Immature natural killer cell (primary cell): Measurements from ENCODE around the gene AKT2. TPM values are rescaled to one million over a fixed set of nuclear protein-coding genes. Genes with fewer than 3 reads are reported as not detected.

Source experiments
- DNase-seq, 3 donors: peaks; one replicate each; pipeline ENCODE4 v3.0.0; 2022; ENCODE audit warnings: mixed read lengths in 1 of 3
- H3K27ac Mint-ChIP-seq, 6 donors: one replicate each; pipeline ENCODE4 v1.8.0; 2020; ENCODE audit warnings: mixed read lengths in 6 of 6, mild to moderate bottlenecking in 5 of 6, inconsistent platforms in 4 of 6, moderate library complexity in 3 of 6
- H3K27me3 Mint-ChIP-seq, 3 donors: one replicate each; pipeline ENCODE4 v1.8.0; 2020 to 2021; ENCODE audit warnings: low read depth in 3 of 3, mild to moderate bottlenecking in 3 of 3, mixed read lengths in 3 of 3, moderate library complexity in 3 of 3, inconsistent platforms in 1 of 3
- H3K36me3 Mint-ChIP-seq, 3 donors: one replicate each; pipeline ENCODE4 v1.8.0; 2020; ENCODE audit warnings: mixed read lengths in 3 of 3, inconsistent platforms in 2 of 3, mild to moderate bottlenecking in 2 of 3
- H3K4me1 Mint-ChIP-seq, 2 donors: one replicate each; pipeline ENCODE4 v1.8.0; 2020; ENCODE audit warnings: inconsistent platforms in 2 of 2, mild to moderate bottlenecking in 2 of 2, mixed read lengths in 2 of 2, moderate library complexity in 1 of 2
- H3K4me3 Mint-ChIP-seq, 5 donors: one replicate each; pipeline ENCODE4 v1.8.0; 2020; ENCODE audit warnings: mild to moderate bottlenecking in 5 of 5, mixed read lengths in 5 of 5, inconsistent platforms in 3 of 5, moderate library complexity in 3 of 5
- H3K9me3 Mint-ChIP-seq, 6 donors: one replicate each; pipeline ENCODE4 v1.8.0; 2020; ENCODE audit warnings: mild to moderate bottlenecking in 6 of 6, mixed read lengths in 6 of 6, inconsistent platforms in 4 of 6, moderate library complexity in 3 of 6
- polyA plus RNA-seq, 3 donors: library from polyadenylated mRNA; unstranded; fragments of 300-500 nt; fragmentation: Illumina TruSeq; gene quantifications; one replicate each; pipeline ENCODE4 v1.2.3, GENCODE V29; 2021

AKT2 gene
- polyA plus RNA-seq, 3 donors from 2014 or later, result 32.7 to 47.6 (median 34.4) TPM

DNA sequence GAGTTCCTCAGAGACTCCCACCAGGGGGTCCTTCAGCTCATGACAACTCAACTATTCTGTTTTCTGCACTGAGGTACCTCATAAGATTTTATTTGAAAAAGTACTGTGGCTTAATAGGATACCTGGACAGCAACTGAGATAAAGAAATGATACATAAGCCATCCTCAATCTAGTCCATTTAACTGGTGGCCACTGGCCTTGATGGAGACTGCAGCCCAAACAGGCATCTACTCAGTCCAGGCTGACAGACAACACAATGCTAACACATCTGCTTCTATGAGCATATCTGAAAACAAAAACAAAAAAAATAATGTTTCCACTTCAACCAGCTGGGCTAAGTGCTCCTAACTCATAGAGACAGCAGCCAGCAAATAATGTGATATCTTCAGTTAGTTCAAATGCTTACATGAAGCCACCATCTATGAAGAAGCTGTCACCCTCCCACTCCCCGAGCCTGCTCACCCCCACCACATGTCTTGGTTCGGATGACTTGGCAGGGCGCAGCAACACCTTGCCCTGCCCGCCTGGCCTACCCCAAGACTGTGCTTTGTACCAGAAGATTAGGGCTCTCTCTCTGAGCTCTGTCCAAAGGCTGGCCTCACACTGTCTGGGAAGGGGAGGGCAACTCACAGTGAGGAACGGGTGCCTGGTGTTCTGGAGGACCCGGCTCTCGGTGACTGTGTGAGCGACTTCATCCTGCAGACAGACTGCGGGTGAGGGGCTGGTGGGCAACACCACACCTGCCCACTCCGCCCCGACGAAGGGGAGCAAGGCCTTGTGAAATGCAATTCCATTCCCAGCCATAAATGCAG is 45.5 kb downstream of the AKT2 start:
- peaks cover 0 to 5% of the 10 kb centered on the region in 2 donors for H3K4me1 Mint-ChIP-seq
- H3K36me3 Mint-ChIP-seq, result peaks cover 0 to 21% (median 6%) of the 10 kb centered on the region in 3 donors
- no peak for DNase-seq
- peaks cover 0 to 6% (median 3%) of the 10 kb centered on the region in 3 donors for H3K27me3 Mint-ChIP-seq
- H3K9me3 Mint-ChIP-seq, result peaks cover 0 to 2% (median 0%) of the 10 kb centered on the region in 6 donors
- no peak overlapping the region for H3K4me3 Mint-ChIP-seq
- no peak overlapping the region for H3K27ac Mint-ChIP-seq

DNA sequence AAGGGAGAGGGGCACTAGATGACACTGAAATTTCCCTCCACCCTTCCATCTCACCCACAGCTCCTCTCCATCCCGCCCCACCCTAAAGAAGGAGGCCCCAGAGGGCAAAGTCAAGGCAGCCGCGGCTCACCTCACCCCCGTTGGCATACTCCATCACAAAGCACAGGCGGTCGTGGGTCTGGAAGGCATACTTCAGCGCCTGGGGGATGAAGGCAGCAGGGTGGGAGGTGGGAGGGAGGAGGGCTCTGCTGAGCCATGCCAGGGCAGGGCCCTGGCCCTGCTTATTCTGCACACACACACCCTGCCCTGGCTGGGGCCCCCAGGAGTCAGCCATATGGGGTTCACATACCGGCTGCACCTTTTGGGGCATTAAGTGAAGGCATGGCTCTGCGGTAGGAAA is 46.4 kb downstream of the AKT2 start:
- H3K4me3 Mint-ChIP-seq, result no peak overlapping the region
- peaks cover 0 to 2% (median 0%) of the 10 kb centered on the region in 6 donors for H3K9me3 Mint-ChIP-seq
- H3K27me3 Mint-ChIP-seq, result peaks cover 0 to 6% (median 3%) of the 10 kb centered on the region in 3 donors
- DNase-seq, result no peak
- no peaks in the 10 kb centered on the region for H3K4me1 Mint-ChIP-seq
- H3K36me3 Mint-ChIP-seq, result peaks cover 0 to 21% (median 6%) of the 10 kb centered on the region in 3 donors
- H3K27ac Mint-ChIP-seq, result no peak overlapping the region

DNA sequence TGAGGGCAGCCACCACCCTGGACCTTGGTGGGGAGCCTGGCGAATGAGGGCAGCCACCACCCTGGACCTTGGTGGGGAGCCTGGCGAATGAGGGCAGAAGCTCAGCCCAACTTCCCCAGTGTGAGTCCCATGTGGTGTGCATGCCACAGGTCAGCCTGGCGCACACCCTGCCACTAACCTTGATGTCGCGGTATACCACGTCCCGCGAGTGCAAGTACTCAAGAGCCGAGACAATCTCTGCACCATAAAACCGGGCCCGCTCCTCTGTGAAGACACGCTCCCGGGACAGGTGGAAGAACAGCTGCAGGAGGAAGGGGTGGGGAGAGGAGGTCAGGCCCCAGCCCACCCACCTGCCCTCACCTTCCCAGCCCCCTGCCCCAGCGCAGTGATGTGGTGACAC is 47.4 kb downstream of the AKT2 start:
- DNase-seq, result no peak
- H3K27me3 Mint-ChIP-seq, result peaks cover 0 to 6% (median 3%) of the 10 kb centered on the region in 3 donors
- H3K27ac Mint-ChIP-seq, result no peak overlapping the region
- peaks cover 0 to 2% (median 0%) of the 10 kb centered on the region in 6 donors for H3K9me3 Mint-ChIP-seq
- no peak overlapping the region for H3K4me3 Mint-ChIP-seq
- no peaks in the 10 kb centered on the region for H3K4me1 Mint-ChIP-seq
- peaks cover 0 to 21% (median 6%) of the 10 kb centered on the region in 3 donors for H3K36me3 Mint-ChIP-seq

DNA sequence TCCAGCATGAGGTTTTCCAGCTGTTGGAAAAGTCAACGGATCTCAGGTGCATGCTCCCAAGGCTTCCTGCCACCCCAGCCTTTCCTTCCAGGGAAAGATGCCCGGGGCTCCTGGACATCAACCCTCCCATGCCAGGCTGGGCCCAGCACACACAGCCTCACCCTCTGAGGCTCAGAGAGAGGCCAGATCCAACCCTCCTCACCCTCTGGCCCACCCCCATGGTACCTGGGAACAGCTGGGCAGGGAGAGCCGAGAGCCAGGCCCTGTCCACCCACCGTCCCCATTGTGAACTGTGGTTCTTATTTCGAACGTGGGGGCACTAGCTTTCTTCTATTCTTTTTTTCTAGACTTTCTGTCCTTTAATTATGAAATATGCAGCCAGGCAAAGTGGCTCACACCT is 48.8 kb downstream of the AKT2 start:
- Mint-ChIP-seq H3K9me3 (peaks cover 0 to 2% (median 0%) of the 10 kb centered on the region in 6 donors), H3K4me3 (no peak overlapping the region), H3K27ac (no peak overlapping the region), H3K4me1 (no peaks in the 10 kb centered on the region), H3K36me3 (peaks cover 0 to 20% (median 6%) of the 10 kb centered on the region in 3 donors), H3K27me3 (peaks cover 2 to 6% (median 3%) of the 10 kb centered on the region in 3 donors)
- no peak for DNase-seq

DNA sequence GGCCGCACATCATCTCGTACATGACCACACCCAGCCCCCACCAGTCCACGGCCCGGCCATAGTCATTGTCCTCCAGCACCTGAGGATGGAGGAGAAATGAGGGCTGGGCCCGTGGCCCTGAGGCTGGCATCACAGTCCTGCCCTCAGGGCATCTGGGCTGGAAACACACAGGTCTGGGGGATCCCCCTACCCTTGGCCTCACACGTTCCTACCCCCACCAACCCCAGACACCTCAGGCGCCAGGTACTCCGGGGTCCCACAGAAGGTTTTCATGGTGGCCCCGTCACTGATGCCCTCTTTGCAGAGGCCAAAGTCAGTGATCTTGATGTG is 49.2 kb downstream of the AKT2 start:
- peaks cover 0 to 17% (median 6%) of the 10 kb centered on the region in 3 donors for H3K36me3 Mint-ChIP-seq
- H3K4me1 Mint-ChIP-seq, result peaks cover 0 to 3% of the 10 kb centered on the region in 2 donors
- no peak overlapping the region for H3K4me3 Mint-ChIP-seq
- no peak for DNase-seq
- H3K9me3 Mint-ChIP-seq, result peaks cover 0 to 2% (median 0%) of the 10 kb centered on the region in 6 donors
- H3K27me3 Mint-ChIP-seq, result peaks cover 3 to 6% (median 4%) of the 10 kb centered on the region in 3 donors
- no peak overlapping the region for H3K27ac Mint-ChIP-seq

DNA sequence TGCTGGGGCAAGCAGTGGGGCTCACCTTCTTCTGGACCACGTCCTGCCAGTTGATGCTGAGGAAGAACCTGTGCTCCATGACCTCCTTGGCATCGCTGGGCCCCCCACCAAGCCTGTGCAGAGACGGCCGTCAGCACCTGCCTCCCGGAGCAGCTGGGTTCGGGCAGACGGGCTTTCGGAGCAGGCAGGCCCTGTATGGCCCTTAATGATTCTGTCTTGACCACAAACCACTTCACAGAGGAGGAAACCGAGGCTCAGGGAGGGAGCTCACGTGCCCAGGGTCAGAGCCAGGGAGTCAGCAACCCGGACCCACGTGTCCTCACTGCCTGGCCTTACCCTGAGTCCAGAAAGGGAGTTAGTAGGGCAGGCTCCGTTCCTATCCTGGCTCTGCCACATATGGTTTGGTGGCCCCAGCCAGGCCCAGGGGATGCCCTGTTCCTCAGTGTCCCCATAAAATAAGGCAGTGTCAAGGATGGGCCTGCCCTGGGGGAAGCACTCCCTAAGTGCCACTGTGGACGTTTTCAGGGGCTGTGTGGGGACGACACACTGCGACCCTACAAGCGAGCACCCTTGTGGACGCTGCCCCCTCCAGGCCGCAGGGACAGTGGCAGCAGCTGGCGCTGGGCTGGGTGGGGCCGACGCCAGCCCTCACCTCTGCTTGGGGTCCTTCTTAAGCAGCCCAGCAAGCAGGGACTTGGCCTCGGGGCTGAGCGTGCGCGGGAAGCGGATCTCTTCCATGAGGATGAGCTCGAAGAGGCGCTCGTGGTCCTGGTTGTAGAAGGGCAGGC is 49.7 kb downstream of the AKT2 start:
- Mint-ChIP-seq H3K4me3 (no peak overlapping the region), H3K9me3 (peaks cover 0 to 2% (median 0%) of the 10 kb centered on the region in 6 donors), H3K27ac (no peak overlapping the region), H3K36me3 (peaks cover 0 to 17% (median 6%) of the 10 kb centered on the region in 3 donors), H3K4me1 (peaks cover 0 to 5% of the 10 kb centered on the region in 2 donors), H3K27me3 (peaks cover 3 to 5% (median 3%) of the 10 kb centered on the region in 3 donors)
- DNase-seq, result no peak

DNA sequence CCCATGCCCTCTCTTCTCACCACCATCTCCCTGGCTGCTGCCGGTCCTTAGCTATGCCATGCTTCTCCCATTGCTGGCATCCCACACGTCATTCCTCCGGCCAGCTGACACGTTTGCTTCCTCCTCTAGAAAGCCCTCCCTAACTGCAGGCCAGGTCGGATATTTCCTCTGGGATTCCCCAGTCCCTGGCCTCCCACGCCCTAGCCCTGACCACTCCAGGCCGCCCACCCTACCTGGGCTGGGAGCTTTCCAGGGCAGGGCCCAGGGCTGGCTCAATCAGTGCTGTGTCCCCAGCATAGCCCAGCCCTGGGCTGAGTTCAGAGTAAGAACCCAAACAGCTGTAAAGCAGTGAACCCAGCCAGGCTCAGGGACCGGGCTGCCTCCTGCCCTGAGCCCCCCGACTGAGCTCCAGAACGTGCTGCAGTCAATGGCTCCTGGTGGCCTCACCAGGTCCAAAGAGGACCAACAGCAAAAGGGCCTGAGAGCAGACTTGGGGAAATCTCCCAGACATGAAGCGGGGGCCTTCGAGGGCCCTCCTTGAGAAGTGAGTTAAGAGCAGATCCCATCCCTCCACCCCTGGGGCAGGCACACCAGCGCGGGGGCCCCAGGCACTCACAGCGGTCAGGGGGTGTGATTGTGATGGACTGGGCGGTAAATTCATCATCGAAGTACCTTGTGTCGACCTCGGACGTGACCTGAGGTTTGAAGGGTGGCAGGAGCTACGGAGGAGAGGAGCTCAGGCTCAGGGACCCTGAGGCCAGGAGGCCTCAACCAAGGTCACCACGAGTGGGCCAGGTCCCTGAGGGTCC is 50.5 kb downstream of the AKT2 start:
- H3K36me3 Mint-ChIP-seq, result peaks cover 0 to 12% (median 6%) of the 10 kb centered on the region in 3 donors
- no peak overlapping the region for H3K4me3 Mint-ChIP-seq
- H3K27ac Mint-ChIP-seq, result no peak overlapping the region

DNA sequence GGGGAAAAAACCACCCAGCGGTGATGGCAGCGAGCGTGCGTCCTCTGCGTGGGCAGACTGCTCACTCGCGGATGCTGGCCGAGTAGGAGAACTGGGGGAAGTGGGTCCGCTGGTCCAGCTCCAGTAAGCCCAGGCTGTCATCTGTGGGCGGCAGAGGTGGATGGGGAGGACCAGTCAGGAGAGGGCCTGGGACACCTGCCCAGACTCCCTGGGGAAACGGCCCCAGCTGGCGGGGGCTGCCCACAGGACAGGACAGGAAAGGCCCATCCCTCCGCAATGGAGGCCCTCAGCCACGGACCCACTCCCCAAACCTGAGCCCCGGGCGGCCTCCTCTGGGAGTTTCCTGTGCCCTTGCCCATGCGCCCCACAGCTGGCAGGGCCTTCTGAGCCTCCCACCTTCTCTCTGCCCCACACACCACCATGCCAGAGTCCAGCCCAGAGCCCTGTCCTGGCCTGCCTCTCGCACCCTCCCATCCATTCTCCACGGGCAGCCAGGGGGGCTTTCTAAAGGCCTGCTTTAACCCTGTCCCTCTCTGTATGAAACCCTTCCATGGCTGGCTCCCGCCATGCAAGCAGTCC is 51.2 kb downstream of the AKT2 start:
- H3K36me3 Mint-ChIP-seq, result peaks cover 0 to 6% (median 6%) of the 10 kb centered on the region in 3 donors
- no peak overlapping the region for H3K27ac Mint-ChIP-seq
- H3K9me3 Mint-ChIP-seq, result peaks cover 0 to 2% (median 0%) of the 10 kb centered on the region in 6 donors
- H3K4me3 Mint-ChIP-seq, result no peak overlapping the region
- peaks cover 0 to 5% of the 10 kb centered on the region in 2 donors for H3K4me1 Mint-ChIP-seq
- DNase-seq, result no peak
- H3K27me3 Mint-ChIP-seq, result peaks cover 3 to 5% (median 3%) of the 10 kb centered on the region in 3 donors

More for the DNA sequence above, 50.5 kb downstream of the AKT2 start:
- DNase-seq, result no peak
- H3K9me3 Mint-ChIP-seq, result peaks cover 0 to 2% (median 0%) of the 10 kb centered on the region in 6 donors
- H3K4me1 Mint-ChIP-seq, result peaks cover 0 to 5% of the 10 kb centered on the region in 2 donors
- peaks cover 3 to 5% (median 3%) of the 10 kb centered on the region in 3 donors for H3K27me3 Mint-ChIP-seq

DNA sequence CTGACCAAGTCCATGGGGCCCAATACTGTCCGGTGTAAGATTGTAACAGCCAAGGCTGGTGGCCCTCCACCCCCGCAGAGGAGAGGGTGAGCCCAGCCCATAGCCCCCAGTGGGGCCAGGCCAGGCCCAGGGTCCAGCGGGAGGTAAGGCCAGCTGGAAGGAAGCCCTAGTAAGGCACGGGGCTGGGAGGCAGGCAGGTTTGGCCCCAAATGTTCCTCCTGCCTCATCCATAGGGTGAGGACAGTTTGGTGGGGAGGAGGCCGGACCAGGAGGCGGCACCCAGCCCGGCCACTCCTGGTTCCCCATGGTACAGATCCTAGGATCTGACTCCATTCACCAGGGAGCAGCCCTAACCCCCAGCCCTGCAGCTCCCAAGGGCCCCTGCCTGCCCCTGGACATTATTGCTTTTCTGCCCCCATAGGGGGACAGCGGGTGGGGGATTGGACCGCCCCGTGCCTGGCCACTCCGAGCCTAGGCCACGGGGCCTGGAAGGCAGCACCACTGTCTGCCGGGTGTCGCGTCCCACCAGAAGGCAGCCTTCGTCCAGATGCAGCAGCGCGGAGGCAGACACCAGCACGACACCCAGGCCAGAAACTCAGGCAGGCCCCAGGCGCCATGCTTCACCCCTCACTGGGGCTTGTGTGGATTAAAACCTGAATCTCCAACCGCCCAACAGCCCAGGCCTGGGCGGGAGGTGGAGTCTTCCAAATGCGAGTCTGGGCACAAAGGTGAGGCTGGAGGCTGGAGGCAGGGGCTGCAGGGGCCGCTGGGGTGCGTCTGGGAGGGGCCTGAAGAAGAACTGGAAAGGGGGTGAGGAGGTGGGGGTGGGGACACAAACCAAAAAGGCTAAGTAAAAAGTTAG is 52.0 kb downstream of the AKT2 start:
- peaks cover 0 to 5% of the 10 kb centered on the region in 2 donors for H3K4me1 Mint-ChIP-seq
- no peak overlapping the region for H3K4me3 Mint-ChIP-seq
- H3K36me3 Mint-ChIP-seq, result peaks cover 0 to 6% (median 5%) of the 10 kb centered on the region in 3 donors
- no peak overlapping the region for H3K27ac Mint-ChIP-seq
- H3K9me3 Mint-ChIP-seq, result peaks cover 0 to 2% (median 0%) of the 10 kb centered on the region in 6 donors
- H3K27me3 Mint-ChIP-seq, result peaks cover 1 to 5% (median 3%) of the 10 kb centered on the region in 3 donors
- no peak for DNase-seq

DNA sequence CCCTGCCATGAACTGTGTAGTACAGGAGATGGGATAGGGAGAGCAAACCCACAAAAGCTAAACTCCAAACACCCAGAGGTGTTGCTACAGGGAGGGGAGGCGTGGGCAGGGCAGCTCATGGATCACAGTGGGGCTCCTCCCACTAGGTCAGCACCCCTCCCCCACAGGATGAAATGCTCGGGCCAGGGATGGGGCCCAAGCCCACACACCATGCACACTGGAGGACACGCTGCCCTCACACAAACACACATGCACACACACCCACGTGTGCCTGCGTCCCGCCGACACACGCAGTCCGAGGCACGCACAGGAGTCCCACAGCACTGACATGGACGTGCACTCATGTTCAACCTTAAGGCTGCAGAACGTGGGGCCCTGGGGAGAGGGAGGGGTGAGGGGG is 52.7 kb downstream of the AKT2 start:
- no peak overlapping the region for H3K4me3 Mint-ChIP-seq
- H3K36me3 Mint-ChIP-seq, result peaks cover 0 to 6% (median 3%) of the 10 kb centered on the region in 3 donors
- H3K4me1 Mint-ChIP-seq, result peaks cover 0 to 5% of the 10 kb centered on the region in 2 donors

DNA sequence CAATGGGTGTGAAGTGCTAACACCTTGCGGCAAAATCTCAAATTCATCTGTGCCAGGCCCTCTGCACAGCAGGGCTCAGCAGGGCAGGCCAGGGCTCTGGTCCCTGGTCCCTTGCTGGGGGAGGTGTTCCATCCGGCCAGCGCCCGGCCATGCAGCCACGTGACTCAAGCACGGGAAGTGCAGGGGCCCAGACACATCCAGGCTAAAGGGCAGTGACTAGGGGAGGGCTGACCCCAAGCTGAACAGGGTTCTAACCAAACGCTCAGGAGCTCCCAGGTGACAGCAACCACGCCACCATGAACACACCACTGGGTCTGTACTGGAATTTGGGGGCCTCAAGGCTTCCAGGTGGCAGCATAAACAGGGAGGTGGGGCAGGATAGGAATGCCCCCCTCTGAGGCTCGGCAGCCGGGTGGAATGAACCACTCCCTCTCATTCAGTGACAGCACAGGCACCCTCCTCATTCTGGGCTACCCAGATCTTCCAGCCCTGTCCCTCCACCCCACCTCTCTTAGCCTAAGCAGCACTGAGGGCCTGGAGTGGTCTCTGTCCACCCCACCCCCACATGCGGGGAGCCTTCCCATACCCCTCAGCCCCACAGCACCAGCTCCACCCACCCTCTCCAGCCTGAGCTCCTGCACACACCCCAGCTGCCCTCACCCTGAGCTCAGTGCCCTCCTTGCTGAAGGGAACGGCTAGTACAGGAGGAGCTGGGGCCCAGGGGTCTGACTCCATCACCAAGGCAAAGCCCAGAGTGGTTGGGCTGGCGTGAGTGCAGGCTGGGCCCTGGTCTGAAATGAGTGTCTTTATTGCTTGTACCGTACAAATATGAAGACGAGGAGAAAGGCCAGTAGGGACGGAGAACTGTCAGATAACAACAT is 53.4 kb downstream of the AKT2 start:
- peaks cover 1 to 7% of the 10 kb centered on the region in 2 donors for H3K4me1 Mint-ChIP-seq
- no peak for DNase-seq
- peaks cover 0 to 1% (median under 1%) of the 10 kb centered on the region in 3 donors for H3K36me3 Mint-ChIP-seq
- peak overlapping the region in 1 of 6 donors; percentile 12 for H3K27ac Mint-ChIP-seq
- peaks cover 0 to 2% (median 0%) of the 10 kb centered on the region in 6 donors for H3K9me3 Mint-ChIP-seq
- H3K27me3 Mint-ChIP-seq, result peaks cover under 1 to 5% (median 3%) of the 10 kb centered on the region in 3 donors
- H3K4me3 Mint-ChIP-seq, result no peak overlapping the region

More for the DNA sequence above, 52.7 kb downstream of the AKT2 start:
- Mint-ChIP-seq H3K9me3 (peaks cover 0 to 3% (median 0%) of the 10 kb centered on the region in 6 donors), H3K27ac (no peak overlapping the region), H3K27me3 (peaks cover 0 to 5% (median 3%) of the 10 kb centered on the region in 3 donors)
- DNase-seq, result no peak
